NCI-H2081 treated with DMSO at 0.1 percent for 48 hours (cell line): Measurements from ENCODE around the gene RRP36.

Experiments
- DNase-seq: peaks from one replicate; lab custom pipeline; 2025; lab: John Stamatoyannopoulos, UW

RRP36 gene

DNA sequence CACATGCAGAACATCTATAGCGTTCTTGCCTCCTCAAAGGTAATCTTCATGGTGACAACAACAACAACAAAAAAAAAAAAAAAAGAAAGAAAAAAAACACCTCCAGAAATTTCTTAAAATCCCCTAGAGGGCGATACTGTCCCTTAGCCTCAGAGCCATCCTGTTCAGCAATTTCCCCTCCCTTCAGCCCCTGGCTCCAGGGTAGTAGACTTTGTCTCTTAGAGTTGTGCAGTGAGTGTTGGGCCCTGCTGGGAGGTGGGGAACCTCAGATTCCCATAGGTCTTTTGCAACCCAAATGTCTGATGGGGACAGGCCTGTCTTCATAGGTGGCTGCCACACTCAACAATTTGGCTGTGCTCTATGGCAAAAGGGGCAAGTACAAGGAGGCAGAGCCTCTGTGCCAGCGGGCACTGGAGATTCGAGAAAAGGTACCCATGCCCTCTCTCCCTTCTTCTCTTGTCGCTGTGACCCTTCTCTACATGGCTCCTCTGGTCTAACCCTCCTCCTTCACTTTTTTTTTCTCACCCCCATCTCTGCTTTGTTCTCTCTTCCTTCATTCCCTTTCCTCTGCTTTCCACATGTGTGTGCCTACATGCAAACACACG lies 48.7 kb downstream of the RRP36 start:
- DNase-seq = no peak

GRCh38 chr6:43074847-43075669 lies 53.6 kb downstream of the RRP36 start:
- no peak for DNase-seq

DNA sequence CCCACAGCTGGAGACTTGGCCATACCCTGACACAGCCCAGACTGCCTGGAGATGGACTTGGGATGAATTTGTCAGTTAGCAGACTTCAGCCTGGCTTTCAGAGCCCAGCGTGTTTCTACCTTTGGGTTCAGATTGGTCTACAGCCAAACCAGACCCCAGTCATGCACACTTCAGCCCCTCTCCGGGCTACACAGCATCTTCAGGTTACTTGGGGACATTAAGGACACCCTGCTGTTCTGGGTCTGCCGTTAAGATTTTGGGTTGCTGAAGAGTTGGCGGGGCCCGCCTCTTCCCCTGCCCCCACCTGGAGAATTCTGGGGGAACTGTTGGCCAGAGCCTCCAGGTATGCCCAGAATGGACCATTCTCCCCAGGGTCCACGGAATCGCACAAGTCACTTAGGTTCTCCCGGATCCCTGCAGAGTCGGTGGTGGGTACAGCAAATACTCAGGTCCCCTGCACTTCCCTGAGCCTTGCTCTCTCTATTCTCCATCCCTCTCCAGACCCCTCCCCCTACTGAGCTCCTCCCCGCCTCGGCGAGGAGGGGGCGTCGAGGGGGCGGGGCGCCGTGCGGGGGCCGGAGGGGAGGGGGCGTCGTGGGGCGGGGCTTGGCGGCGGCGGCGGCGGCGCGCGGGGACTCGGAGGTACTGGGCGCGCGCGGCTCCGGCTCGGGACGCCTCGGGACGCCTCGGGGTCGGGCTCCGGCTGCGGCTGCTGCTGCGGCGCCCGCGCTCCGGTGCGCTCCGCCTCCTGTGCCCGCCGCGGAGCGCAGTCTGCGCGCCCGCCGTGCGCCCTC lies 54.4 kb downstream of the RRP36 start, which contains the start of gene PTK7:
Gene PTK7, plus strand, starts transcription at position 645 of the 794 bp plus-strand sequence. CDS start 175 bp downstream, outside the sequence.
- no peak for DNase-seq

DNA sequence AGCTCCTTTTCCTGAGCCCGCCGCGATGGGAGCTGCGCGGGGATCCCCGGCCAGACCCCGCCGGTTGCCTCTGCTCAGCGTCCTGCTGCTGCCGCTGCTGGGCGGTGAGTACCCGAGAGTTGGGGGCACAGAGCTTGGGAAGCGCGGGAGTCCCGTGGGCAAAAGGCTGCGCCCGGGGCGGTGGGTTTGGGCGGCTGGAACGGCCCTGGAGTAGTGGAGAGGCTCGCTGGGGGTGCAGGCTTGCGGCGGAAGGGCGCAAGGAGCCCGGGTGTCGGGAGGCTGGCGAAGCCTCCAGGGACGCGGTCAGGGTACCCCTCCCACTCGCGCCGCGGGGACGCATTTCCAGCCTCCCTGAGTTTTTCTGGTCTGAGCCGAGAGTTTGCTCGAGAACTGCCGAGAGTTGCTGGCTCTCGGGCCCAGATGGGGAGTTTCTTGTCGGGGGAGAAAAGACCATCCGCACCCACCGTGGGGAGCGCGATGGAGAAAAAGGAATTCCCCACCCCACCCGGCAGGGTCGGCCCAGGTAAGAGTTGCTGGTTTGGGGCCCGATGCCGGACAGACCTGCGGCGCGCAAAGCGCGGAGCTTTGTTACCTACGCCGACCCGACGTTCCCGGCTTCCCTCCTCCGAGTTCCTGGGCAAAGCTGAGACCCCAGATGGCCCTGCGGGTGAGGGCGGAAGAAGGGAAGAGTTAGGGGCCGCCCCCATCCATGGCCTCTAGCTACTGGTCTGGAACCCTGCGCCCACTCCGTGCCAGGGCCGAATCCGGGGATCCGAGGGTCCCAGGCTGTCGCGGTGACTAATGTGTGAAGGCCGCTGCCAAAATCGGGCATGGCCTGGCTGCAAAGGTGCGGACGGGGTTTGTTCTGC lies 55.3 kb downstream of the RRP36 start:
- DNase-seq = no peak

GRCh38 chr6:43077333-43077809 lies 55.9 kb downstream of the RRP36 start:
- DNase-seq = no peak

- DNase-seq = no peak
These were observed 56.6 kb downstream of the RRP36 start for GRCh38 chr6:43077981-43078511.

DNA sequence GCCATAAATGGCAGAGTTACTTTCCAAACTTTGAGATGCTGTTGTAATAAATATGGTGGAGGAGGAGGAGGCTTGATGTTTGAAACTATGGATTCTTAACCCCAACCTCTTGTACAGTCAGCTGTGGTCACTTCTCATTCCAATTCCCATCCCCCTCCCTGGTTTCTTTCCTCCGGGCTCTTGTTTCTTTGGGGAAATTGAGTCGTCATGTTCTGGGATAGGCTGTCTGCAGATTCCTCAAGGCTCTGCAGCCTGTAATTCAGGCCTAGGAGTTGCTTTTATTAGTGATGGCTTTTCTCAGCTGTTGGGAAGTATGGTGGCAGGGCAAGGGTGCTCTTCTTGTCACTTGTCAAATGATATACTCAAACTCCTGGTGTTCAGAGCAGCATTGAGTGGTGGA lies 57.3 kb downstream of the RRP36 start:
- DNase-seq = no peak
